HG03159 (cell line): ENCODE results near the gene OSBPL3.

Source experiments
- ATAC-seq: cut with Tn5 transposase; IDR thresholded peaks from one replicate; pipeline ENCODE4 v1.9.1; 2021; ENCODE audit warnings: mild to moderate bottlenecking, moderate library complexity; ENCODE audit not compliant: unreplicated experiment

OSBPL3 gene

GRCh38 chr7:24899905-24900304 lies 80.1 kb downstream of the OSBPL3 start:
- ATAC-seq = peak; percentile 49

- ATAC-seq = no peak
These were observed 80.8 kb downstream of the OSBPL3 start for GRCh38 chr7:24899161-24899560.

- ATAC-seq = peak; percentile 50
These were observed 81.3 kb downstream of the OSBPL3 start for GRCh38 chr7:24898691-24899090.

GRCh38 chr7:24896031-24896501 lies 83.9 kb downstream of the OSBPL3 start:
- ATAC-seq = peak; percentile 47

GRCh38 chr7:24894429-24895221 lies 85.4 kb downstream of the OSBPL3 start:
- no peak for ATAC-seq

- ATAC-seq = no peak
These were observed 88.7 kb downstream of the OSBPL3 start for GRCh38 chr7:24891311-24891735.

GRCh38 chr7:24889611-24890010 lies 90.4 kb downstream of the OSBPL3 start:
- no peak for ATAC-seq

GRCh38 chr7:24888653-24889052 lies 91.3 kb downstream of the OSBPL3 start:
- ATAC-seq = no peak

GRCh38 chr7:24885716-24886115 lies 94.3 kb downstream of the OSBPL3 start:
- no peak for ATAC-seq

GRCh38 chr7:24885305-24885704 lies 94.7 kb downstream of the OSBPL3 start:
- ATAC-seq = no peak

- no peak for ATAC-seq
These were observed 95.6 kb downstream of the OSBPL3 start for GRCh38 chr7:24884401-24884800.

GRCh38 chr7:24883622-24884013 lies 96.4 kb downstream of the OSBPL3 start:
- ATAC-seq = no peak

- no peak for ATAC-seq
These were observed 96.9 kb downstream of the OSBPL3 start for GRCh38 chr7:24882989-24883621.

GRCh38 chr7:24881623-24882022 lies 98.4 kb downstream of the OSBPL3 start:
- ATAC-seq = no peak

- no peak for ATAC-seq
These were observed 99.1 kb downstream of the OSBPL3 start for GRCh38 chr7:24880886-24881285.

GRCh38 chr7:24879291-24879690 lies 100.7 kb downstream of the OSBPL3 start:
- no peak for ATAC-seq

- ATAC-seq = peak; percentile 91
These were observed 102.1 kb downstream of the OSBPL3 start for GRCh38 chr7:24877790-24878311.

GRCh38 chr7:24874791-24875190 lies 105.2 kb downstream of the OSBPL3 start:
- ATAC-seq = no peak

- ATAC-seq = no peak
These were observed 106.0 kb downstream of the OSBPL3 start for GRCh38 chr7:24873944-24874343.

- peak; percentile 56 for ATAC-seq
These were observed 108.2 kb downstream of the OSBPL3 start for GRCh38 chr7:24871770-24872169.

GRCh38 chr7:24870766-24871165 lies 109.2 kb downstream of the OSBPL3 start:
- no peak for ATAC-seq

GRCh38 chr7:24869572-24869971 lies 110.4 kb downstream of the OSBPL3 start:
- no peak for ATAC-seq
